ENCODE results near the gene PTCD1. TPM values are rescaled to one million over a fixed set of nuclear protein-coding genes. Genes with fewer than 3 reads are reported as not detected.
A peak's percentile ranks its signal among the peaks of the same experiment; 100 is the strongest.

PTCD1 gene
- total and polyA plus RNA-seq, 9 of the 15 experiments (the other 6 are each of a cell fraction or from before 2014, with no cell fraction given): 0.46 to 17.1 (median 6.2) TPM

- TF ChIP-seq, protein P1, sequence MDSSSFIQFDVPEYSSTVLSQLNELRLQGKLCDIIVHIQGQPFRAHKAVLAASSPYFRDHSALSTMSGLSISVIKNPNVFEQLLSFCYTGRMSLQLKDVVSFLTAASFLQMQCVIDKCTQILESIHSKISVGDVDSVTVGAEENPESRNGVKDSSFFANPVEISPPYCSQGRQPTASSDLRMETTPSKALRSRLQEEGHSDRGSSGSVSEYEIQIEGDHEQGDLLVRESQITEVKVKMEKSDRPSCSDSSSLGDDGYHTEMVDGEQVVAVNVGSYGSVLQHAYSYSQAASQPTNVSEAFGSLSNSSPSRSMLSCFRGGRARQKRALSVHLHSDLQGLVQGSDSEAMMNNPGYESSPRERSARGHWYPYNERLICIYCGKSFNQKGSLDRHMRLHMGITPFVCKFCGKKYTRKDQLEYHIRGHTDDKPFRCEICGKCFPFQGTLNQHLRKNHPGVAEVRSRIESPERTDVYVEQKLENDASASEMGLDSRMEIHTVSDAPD (CRISPR knock-in tag; IDR thresholded peaks at IDR 0.05): no peak
- TF ChIP-seq RBM15 (IDR thresholded peaks at IDR 0.05; ENCODE audit: insufficient read depth, low read length): no peak
- peak; percentile 69 for TF ChIP-seq POLR2AphosphoS5 (IDR thresholded peaks at IDR 0.05; ENCODE audit: control insufficient read depth, insufficient read depth, low read depth, low read length)
- TF ChIP-seq ZBED1 (IDR thresholded peaks at IDR 0.05): no peak; the same call in 1 of the 2 replicates
- TF ChIP-seq SIN3B (IDR thresholded peaks at IDR 0.05; ENCODE audit: low read depth): peak; percentile 76
- TF ChIP-seq MEF2A (IDR thresholded peaks at IDR 0.05; ENCODE audit: control insufficient read depth, low read depth, low read length): no peak
- TF ChIP-seq TCFL5 (CRISPR knock-in tag; conservative IDR thresholded peaks at IDR 0.05): no peak
- 0 out of 2 replicates have a peak, but pooled peaks have one; percentile 19 for TF ChIP-seq CEBPZ (IDR thresholded peaks at IDR 0.05; ENCODE audit: borderline replicate concordance, low read depth, low read length)
- TF ChIP-seq CBX1 (IDR thresholded peaks at IDR 0.05; ENCODE audit: low read depth): peak; percentile 62; the same call in 1 of the 2 replicates
- TF ChIP-seq ZBTB8A (IDR thresholded peaks at IDR 0.05; ENCODE audit: partially characterized antibody): no peak
- TF ChIP-seq SMARCC2 (IDR thresholded peaks at IDR 0.05; ENCODE audit: low read depth): 0 out of 2 replicates have a peak, but pooled peaks have one; percentile 20
- 0 out of 2 replicates have a peak, but pooled peaks have one; percentile 34 for TF ChIP-seq ZNF41 (CRISPR knock-in tag; conservative IDR thresholded peaks at IDR 0.05)
- peak; percentile 92 for TF ChIP-seq FOS (IDR thresholded peaks at IDR 0.05; ENCODE audit: extremely low read depth, insufficient read length)
- no peak for TF ChIP-seq MCM3 (IDR thresholded peaks at IDR 0.05)
- TF ChIP-seq, protein P2, sequence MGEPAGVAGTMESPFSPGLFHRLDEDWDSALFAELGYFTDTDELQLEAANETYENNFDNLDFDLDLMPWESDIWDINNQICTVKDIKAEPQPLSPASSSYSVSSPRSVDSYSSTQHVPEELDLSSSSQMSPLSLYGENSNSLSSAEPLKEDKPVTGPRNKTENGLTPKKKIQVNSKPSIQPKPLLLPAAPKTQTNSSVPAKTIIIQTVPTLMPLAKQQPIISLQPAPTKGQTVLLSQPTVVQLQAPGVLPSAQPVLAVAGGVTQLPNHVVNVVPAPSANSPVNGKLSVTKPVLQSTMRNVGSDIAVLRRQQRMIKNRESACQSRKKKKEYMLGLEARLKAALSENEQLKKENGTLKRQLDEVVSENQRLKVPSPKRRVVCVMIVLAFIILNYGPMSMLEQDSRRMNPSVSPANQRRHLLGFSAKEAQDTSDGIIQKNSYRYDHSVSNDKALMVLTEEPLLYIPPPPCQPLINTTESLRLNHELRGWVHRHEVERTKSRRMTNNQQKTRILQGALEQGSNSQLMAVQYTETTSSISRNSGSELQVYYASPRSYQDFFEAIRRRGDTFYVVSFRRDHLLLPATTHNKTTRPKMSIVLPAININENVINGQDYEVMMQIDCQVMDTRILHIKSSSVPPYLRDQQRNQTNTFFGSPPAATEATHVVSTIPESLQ (CRISPR knock-in tag; IDR thresholded peaks at IDR 0.05): peak; percentile 38; the same call in 1 of the 2 replicates
- no peak for TF ChIP-seq RNF2 (IDR thresholded peaks at IDR 0.05)
- no peak for TF ChIP-seq NFE2 (IDR thresholded peaks at IDR 0.05; ENCODE audit: low read depth)
- no peak for TF ChIP-seq ZNF436 (CRISPR knock-in tag; IDR thresholded peaks at IDR 0.05)
- no peak for TF ChIP-seq LARP7 (IDR thresholded peaks at IDR 0.05)
- TF ChIP-seq SUPT5H (IDR thresholded peaks at IDR 0.05): peak; percentile 91
- no peak; the same call in 1 of the 2 replicates for TF ChIP-seq KLF6 (CRISPR knock-in tag; IDR thresholded peaks at IDR 0.05; ENCODE audit: borderline replicate concordance)
- 0 out of 2 replicates have a peak, but pooled peaks have one; percentile 52 for TF ChIP-seq NCOA1 (IDR thresholded peaks at IDR 0.05; ENCODE audit: low read depth)
- no peak for TF ChIP-seq PHTF2 (CRISPR knock-in tag; IDR thresholded peaks at IDR 0.05)
- TF ChIP-seq CREM (IDR thresholded peaks at IDR 0.05; ENCODE audit: low read depth): peak; percentile 84
- no peak for TF ChIP-seq SMARCE1 (IDR thresholded peaks at IDR 0.05)
Measured at GRCh38 chr7:99472561-99473314, 34.1 kb upstream of the PTCD1 start, which contains the start of gene ZNF789 (continued).
